HG03064 (cell line): ENCODE results near the gene CSNK1D.

ENCODE experiments used
- ATAC-seq: cut with Tn5 transposase; IDR thresholded peaks from one replicate; pipeline ENCODE4 v1.9.1; 2021; ENCODE audit warnings: low read depth; ENCODE audit not compliant: unreplicated experiment

Gene CSNK1D

DNA sequence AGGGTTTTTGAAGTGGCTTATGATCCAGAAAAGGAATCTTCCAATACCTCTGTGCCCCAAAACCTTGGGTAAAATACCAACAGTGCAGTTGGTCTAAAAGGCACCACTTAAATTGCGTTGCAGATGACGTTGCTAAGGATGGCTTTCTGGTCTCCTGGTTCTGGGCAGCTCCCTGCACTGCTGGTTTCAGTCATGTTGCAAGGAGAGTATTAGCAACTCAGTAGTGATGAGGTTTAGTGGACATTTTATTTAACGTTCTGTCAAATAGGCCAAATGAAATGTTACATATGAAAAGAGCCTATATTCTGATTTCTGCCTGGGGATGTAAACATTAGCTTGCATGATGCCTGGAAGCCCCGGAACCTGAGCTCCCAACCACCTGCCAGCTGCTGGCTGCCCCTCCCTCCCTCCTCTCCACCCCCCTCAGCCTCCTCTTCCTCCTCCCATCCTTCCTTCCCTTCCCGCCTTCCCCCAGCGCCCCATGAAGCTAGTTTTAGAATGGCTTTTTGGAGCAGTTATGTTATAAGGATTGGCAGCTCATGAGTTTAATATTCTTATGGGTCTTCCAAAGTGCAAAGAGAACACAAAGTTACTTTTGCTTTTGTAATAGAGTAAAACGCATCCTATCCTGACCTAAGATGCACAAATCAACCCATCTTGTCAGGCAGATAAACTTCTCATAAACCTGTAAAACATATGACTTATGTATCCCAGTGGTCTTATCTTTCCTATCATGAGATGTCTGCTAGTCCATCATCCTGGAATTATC lies 23.2 kb upstream of the CSNK1D start:
- ATAC-seq: no peak

DNA sequence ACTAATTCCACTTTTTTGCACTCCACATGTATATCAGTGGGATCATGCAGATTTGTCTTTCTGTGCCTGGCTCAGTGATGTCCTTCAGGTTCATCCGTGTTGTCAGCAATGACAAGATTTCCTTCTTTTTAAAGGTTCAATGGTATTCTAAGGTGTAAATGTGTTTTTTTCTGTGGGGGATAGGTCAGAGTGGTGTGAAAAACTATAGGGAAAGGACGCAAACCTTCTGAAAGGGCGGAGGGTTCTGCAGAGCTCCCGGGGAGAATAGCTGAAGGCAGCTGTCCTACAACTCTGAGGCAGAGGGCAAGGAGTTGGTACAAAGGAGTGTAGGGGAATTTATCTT lies 21.9 kb upstream of the CSNK1D start:
- no peak for ATAC-seq

DNA sequence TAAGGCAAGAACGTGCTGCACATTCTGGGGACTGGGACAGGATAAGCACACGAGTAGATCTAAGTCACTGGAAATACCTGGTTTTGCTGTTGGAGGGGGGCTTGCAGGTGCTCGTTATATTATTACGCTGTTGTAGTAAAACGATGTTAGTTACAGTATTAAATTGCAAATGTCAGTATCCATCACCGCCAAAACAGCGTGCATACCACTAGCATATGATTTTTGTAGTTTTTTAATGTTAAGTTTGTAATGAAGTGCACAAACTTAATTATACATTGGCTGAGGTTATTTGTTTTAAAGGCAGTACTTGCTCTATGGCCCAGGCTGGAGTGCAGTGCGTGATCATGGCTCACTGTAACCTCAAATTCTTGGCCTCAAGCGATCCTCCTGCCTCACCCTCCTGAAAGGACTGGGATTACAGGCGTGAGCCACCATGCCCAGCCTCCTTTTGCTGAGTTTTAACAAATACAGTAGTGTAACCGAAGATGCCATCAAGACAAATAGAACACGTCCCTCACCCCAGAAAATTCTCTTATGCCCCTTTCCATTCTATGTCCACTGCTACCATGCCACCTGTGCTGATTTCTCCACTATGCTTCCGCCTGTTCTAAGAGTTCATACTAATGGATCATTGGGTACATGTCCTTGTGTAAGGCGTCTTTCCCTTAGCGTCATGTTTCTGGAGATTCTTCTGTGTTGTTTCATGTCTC lies 20.7 kb upstream of the CSNK1D start:
- no peak for ATAC-seq

DNA sequence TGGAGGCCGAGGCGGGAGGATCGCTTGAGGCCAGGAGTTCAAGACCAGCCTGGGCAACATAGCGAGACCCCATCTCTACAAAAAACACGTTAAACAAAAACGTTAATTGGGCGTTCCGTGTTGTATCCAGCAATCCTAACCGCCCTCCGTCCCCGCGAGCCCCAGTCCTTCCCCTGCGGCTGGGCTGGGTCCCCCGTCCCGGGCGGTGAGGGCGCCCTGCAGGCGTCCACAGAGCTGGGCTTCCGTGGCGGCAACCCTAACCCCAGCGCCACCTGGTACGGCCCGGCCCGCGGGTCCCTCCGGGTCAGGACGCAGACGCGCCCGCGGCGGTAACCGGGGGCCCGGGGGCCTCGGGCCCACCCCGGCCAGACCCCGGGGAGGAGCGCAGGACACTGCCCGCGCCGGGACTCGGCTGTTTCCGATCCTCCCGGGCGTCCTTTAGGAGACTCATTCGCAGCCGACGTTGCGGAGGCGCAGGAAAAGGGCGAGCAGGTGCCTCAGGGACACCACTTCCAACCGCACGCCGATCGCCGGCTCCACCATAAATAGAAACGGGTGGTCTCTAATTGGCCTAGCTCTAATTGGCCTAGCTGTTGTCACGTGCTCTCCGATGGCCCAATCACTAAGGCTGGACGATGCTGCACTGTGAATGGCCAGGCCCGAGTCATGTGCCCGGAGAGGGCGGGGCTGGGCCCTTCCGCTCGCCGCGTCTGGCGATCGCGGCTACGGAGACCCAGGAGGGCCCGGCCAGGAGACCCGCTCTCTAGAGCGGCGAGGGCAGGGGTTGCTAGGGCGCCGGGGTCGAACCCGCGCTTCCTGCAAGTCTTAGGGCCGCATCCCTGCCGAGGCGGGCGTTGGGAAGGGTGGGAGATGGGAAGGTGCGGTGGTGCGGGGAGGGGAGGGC lies 19.0 kb upstream of the CSNK1D start:
- ATAC-seq: peak; percentile 80

DNA sequence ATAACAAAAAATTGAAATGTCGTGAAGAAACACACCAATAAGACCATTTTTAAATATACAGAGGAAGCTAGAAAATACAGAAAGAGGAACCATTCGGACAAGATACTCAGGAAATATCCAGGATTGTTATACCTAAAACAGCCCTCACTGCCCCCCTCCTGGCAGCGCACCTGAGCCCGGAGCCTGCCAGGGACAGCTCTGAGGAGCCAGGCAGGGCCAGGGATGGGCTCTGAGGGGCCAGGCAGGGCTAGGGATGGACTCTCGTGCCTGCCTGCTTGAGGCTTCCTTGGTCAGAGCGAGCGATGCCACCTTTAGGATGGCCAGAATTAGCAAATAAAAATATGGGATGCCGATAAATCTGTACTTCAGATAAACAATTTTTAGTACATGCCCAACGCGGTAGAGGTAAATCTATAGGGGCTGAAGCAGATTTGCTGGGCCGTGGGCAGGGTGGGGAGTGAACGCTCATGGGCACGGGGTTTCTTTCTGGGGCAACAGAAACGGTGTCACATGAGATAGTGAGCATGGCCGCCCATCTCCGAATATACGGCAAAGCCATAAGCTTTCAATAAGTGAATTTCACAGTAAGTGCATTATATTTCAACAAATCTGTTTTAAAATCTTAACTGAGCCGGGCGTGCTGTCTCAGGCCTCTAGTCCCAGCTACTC lies 18.2 kb upstream of the CSNK1D start:
- no peak for ATAC-seq

DNA sequence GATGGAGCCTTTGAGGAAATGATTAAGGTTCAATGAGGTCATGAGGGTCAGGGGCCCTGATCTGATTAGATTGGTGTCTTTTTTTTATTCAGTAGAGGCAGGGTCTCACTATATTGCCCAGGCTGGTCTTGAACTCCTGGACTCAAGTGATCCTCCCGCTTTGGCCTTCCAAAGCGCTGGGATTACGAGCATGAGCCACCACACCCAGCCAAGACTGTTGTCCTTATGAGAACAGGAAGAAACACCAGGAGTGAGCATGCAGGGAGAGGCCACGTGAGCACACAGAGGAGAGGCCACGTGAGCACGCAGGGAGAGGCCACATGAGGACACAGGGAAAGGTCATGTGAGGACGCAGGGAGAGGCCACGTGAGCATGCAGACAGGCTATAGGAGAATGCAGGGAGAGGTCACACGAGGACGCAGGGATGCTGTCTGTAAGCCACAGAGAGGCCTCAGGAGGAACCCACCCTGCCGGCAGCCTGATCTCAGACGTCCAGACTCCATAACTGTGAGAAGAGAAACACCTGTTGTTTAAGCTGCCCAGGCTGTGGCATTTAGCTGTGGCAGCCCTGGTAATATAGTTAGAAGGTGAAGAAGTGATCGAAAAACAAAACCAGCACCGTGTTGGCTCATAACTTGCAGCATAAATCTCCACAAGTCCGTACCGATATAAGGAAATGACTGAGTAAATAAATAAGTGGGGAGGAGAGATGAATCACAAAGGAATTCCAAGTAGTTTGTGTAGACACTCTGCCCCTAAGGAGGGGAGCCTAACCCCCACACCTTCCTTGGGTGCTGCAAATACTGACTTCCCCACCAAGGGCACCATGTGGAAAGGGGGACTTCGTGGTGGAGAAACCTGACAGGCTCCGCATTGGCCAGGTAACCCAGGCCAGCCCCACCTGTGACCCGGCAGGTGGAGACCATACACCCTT lies 14.6 kb upstream of the CSNK1D start:
- ATAC-seq: no peak

DNA sequence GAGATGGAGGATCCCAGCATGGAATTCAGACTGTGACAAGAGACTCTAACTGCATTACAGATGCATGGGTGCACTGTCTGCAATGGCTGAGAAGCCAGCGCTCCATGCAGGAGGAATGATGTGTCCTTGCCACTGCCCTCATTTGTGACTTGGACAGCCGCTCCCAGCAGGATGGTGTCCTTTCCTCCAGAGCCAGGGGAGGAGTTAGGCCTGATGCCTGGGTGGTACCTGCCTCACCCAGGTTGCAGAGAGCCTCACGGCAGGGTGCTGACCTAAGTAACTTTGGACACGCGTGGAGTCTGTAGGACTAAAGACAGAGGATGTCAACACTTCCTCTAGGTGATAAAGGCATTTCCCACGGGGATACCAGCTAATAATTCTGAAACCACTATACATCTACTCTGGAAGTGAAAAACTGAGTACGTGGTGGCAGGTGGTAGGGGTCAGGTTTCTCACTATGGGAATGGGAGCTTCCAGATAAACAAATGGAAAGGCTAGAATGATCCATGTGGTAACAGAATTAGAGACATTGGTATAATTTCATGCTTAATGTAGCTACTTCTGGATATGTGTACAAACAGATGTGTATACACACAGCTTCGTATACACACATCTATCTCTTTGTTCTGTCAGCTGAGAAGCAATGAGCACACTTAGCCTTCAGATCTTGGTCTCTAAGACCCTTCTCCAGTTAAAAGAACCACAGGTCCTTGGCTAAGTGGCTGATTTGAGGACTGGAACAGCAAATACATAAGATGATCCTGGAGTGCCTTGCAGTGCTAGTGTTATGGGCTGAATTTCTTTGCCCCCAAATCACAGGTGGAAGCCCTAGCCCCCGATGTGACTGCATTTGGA lies 13.7 kb upstream of the CSNK1D start:
- no peak for ATAC-seq

DNA sequence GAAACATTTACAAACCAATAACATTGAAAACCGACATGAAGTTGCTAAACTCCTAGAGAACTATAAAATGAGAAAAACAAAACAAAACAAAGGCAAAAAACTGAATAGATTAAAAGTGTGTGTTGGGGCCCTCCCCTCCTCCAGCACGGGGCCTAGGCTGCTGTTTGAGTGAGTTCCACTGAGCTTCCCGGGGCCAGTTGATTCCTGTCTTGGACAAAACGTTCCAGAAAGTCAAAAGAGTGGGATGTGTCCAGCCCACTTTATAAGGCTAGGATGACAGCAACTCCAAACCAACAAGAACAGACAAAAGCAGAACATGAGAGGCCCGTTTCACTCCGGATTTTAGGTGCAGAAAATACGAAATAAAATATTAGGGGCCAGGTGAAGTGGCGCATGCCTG lies 11.6 kb upstream of the CSNK1D start:
- ATAC-seq: no peak

DNA sequence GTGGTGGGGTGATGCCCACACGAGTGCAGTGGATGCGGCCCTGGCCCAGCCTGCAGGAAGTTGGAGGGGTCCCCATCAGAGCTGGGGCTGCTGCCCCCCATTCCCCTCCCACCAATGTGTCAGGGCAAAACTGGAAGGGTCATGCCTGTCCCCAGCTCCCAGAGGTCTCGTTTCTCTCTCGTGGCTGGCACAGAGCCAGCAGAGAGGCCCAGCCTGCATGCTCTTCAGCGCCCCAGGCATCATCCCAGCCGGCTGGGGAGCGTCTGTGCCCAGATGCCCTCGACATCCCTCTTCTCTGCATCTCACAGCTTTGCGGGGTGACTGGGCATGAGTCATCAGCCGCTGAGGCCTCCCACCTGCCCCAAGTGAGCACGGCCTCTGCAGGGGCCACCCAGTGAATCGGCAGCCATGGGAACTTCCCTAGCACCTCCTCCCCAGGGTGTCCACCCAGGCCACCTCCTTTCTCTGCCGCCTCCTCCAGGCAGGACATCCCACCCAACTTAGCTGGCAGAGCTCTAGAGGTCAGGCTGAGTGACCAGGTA lies 9.8 kb upstream of the CSNK1D start:
- ATAC-seq: no peak

DNA sequence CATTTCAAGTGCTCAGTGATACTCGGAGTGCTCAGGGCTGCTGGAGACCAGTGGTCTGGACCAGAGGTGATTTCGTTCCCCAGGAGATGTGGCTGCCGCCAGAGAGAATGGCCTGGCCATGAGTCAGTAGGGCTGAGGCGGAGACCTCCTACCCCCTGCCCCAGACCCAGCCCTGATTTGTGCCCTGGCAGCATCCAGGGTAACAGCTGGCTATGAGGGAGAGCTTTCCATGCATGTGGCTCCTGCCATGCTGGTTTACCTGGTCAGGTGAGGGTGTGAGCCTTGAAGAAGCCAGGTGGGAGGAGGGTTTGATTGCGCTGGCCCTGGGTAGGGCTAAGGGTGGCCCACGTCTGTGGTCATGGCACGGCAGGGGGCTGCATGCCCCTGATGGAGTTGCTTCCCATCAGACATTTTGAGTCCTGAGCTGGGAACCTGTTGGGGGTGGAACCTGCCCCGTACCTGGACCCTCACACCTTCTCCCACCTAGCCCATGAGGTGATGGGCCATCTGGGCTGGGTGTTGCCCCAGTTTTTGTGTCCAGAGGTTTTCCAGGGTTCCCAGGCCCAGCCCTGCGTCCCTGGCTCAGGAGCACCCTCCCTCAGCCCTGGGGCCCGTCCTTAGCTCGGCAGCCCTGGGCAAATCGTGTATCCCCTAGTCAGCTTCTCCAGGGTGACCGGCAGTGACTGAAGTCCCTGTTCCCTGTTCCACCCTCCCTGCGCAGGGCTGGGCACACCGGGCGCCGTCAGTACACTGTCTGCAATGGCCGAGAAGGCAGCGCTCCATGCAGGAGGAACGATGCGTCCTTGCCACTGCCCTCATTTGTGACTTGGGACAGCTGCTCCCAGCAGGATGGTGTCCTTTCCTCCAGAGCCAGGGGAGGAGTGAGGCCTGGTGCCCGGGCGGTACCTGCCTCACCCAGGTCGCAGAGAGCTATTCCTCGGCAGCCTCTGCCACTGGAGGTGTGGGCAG lies 9.0 kb upstream of the CSNK1D start:
- no peak for ATAC-seq

DNA sequence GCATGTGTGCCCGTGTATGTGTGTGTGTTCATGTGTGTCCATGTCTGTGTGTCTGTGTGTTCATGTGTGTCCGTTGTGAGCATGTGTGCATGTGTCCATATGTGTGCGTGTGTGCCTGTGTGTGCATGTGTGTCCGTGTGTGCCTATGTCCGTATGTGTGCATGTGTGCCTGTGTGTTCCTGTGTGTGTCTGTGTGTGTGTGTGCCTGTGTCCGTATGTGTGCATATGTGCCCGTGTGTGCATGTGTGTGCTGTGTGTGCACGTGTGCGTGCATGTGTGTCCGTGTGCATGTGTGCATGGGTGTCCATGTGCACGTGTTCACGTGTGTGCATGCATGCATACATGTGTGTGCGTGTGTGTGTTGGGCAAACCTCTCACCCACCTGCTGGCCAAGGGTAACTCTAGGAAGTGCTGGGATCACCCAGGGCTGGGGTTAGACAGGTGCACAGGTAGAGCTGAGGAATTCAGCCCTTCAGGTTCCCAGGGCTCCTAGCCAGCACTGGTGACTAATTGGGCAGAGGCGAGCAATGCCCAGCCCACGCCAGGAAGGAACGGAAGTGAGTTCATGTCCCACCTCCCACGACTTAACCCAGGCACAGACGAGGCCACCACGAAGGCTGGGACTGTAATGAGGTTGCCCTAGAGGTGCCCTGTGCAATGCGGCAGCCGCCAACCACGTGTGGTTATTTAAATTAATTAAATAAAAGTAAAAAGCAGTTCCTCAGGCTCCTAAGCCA lies 8.2 kb upstream of the CSNK1D start:
- ATAC-seq: no peak

DNA sequence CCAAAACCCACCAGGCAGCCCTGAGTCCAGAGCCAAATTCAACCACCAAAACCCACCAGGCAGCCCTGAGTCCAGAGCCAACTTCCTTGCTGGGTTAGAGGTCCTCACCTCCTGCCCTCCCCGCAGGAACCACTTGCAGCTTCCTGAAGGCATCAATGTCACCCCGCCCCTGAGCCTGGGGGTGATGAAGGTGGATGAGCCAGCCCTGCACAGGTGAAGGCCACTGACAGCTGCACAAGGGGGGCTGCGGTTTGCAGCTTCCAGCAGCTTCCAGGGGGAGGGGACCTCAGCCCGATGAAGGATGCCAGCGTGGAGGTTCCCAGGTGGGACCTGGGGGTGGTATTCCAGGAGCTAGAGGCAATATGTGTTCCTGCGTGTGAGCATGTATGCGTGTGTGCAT lies 7.6 kb upstream of the CSNK1D start:
- no peak for ATAC-seq

DNA sequence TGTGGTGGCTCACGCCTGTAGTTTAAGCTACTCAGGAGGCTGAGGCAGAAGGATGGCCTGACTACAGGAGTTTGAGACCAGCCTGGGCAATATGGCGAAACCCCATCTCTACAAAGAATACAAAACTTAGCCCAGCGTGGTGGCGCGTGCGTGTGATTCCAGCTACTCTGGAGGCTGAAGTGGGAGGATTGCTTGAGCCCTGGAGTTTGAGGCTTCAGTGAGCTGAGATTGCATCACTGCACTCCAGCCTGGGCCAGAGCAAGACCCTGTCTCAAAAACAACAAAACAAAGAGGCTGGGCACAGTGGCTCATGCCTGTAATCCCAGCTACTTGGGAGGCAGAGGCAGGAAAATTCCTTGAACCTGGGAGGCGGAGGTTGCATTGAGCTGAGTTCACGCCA lies 7.0 kb upstream of the CSNK1D start:
- no peak for ATAC-seq

DNA sequence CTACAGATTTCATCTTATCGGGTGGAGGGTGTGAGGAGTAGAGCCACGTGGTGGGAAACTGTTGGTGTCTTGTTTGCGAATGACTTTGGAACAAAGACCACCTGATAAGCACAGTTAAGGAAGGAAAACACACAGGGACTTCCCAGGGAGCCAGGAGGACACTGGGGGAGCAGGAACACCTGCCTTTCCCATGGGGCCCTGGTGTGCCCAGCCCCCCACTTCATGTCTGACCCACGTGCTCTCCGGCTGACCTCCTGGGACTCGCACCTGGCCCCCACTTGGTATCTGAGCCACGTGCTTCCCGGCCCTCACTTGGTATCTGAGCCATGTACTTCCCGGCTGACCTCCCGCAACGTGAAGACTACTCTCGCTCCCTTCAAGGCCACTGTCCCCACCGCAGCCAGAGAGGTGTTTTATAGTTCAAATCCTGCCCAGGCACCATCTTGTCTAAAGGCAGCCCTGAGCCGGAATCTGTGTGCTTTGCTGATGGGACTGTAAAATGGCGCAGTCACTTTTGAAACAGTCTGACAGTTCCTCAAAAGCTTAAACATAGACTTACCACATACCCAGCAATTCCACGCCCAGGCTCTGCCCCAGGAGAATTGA lies 5.4 kb upstream of the CSNK1D start:
- no peak for ATAC-seq

DNA sequence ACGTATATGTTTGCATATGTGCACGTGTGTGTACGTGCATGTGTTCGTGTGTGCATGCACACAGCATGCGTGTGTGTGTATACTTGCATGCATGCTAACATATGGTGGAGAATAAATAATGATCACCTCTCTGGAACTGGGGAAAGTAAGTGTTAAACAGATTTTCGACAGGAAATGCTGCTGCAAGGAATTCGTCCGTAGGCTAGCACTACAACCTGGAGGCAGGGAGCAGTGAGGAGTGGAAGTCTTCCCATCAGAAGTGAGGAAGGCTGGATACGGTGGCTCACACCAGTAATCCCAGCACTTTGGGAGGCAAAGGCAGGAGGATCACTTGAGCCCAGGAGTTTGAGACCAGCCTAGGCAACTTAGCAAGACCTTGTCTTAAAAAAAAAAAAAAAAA lies 4.8 kb upstream of the CSNK1D start:
- no peak for ATAC-seq

DNA sequence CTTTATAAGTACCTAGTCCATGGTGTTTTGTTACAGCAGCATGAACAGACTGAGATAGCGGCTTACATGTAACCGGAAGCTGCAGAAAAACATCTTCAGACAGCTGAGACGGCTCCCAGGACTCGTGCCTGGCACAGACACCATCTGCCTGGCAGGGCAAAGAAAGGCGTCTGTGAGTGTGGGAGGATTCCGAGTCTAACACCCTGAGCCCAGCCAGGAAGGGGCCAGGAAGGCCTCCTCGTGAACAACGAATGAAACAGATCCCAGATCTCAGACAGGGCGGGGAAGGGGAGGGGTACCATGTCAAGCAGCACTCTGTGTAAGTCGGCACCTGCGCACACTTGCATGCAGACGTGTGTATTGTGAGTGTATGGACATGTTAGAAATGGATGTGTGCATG lies 4.4 kb upstream of the CSNK1D start:
- no peak for ATAC-seq
